K562 (cell line): ENCODE results near the gene CLCF1. TPM values are rescaled to one million over a fixed set of nuclear protein-coding genes. Genes with fewer than 3 reads are reported as not detected.

Source experiments
- ATF1 ChIP-seq, 2 experiments: fragments of 450-650 bp in 1 of 2; IDR thresholded peaks; 2 replicates each; pipeline ENCODE4 v1.6.1; 2016; ENCODE audit warnings: missing compliant biosample characterization in 1 of 2, missing genetic modification characterization in 1 of 2
- CHD2 ChIP-seq: IDR thresholded peaks from 2 replicates; pipeline ENCODE4 v1.6.1; 2011; ENCODE audit warnings: low read depth, low read length
- FOXJ2 ChIP-seq: fragments of 200-800 bp; sonication (Bioruptor generic); IDR thresholded peaks from 2 replicates; pipeline ENCODE4 v1.6.1; 2016; ENCODE audit warnings: missing genetic modification characterization, missing compliant biosample characterization
- GATA2 ChIP-seq: sonication (generic); formaldehyde crosslinking; IDR thresholded peaks from 2 replicates; pipeline ENCODE4 v1.4.0; 2020; ENCODE audit warnings: mild to moderate bottlenecking, missing genetic modification reagents
- KAT7 ChIP-seq: sonication (generic); formaldehyde crosslinking; IDR thresholded peaks from 2 replicates; pipeline ENCODE4 v1.8.0; 2022; ENCODE audit warnings: missing genetic modification reagents, mild to moderate bottlenecking, borderline replicate concordance
- MAFG ChIP-seq: fragments of 450-650 bp; conservative IDR thresholded peaks from 2 replicates; pipeline ENCODE4 v1.6.1; 2016; ENCODE audit warnings: missing genetic modification characterization, missing compliant biosample characterization
- NR2C2 ChIP-seq, 2 experiments: fragments of 200-800 bp in 1 of 2; sonication (Bioruptor generic) in 1 of 2; sonication (generic) in 1 of 2; formaldehyde crosslinking in 1 of 2; IDR thresholded peaks; 2 replicates each; pipeline versions ENCODE4 v1.6.1 to v1.8.0; 2016 to 2022; ENCODE audit warnings: mild to moderate bottlenecking in 1 of 2, missing compliant biosample characterization in 1 of 2, missing genetic modification characterization in 1 of 2, missing genetic modification reagents in 1 of 2
- OTX1 ChIP-seq: fragments of 450-650 bp; formaldehyde crosslinking; IDR thresholded peaks from 2 replicates; pipeline ENCODE4 v1.4.0; 2022; ENCODE audit warnings: mild to moderate bottlenecking
- POLR2A ChIP-seq: fragments of 450-650 bp; conservative IDR thresholded peaks from 2 replicates; pipeline ENCODE4 v1.6.1; 2016
- POLR2B ChIP-seq: fragments of 450-650 bp; IDR thresholded peaks from 2 replicates; pipeline ENCODE4 v1.6.1; 2018; ENCODE audit warnings: low read depth; ENCODE audit not compliant: partially characterized antibody
- SMARCB1 ChIP-seq: IDR thresholded peaks from 2 replicates; pipeline ENCODE4 v1.6.1; 2011; ENCODE audit warnings: improper control_type of control experiment, low read depth; ENCODE audit not compliant: insufficient read length
- SP1 ChIP-seq: sonication (generic); formaldehyde crosslinking; IDR thresholded peaks from 2 replicates; pipeline ENCODE4 v1.8.1; 2022; ENCODE audit warnings: mild to moderate bottlenecking, missing genetic modification reagents
- STAT5A ChIP-seq: IDR thresholded peaks from 2 replicates; pipeline ENCODE4 v1.6.1; 2012; ENCODE audit warnings: low read length, inconsistent platforms, borderline replicate concordance
- SUPT5H ChIP-seq: fragments of 450-650 bp; IDR thresholded peaks from 2 replicates; pipeline ENCODE4 v1.6.1; 2016
- TEAD2 ChIP-seq: fragments of 450-650 bp; IDR thresholded peaks from 2 replicates; pipeline ENCODE4 v1.6.1; 2016; ENCODE audit warnings: missing genetic modification characterization, control low read depth, missing compliant biosample characterization
- ZNF175 ChIP-seq: fragments of 200-800 bp; sonication (Bioruptor generic); IDR thresholded peaks from 2 replicates; pipeline ENCODE4 v1.6.1; 2016; ENCODE audit warnings: low read depth, mild to moderate bottlenecking, missing genetic modification characterization, missing compliant biosample characterization
- ZNF24 ChIP-seq: fragments of 450-650 bp; IDR thresholded peaks from 2 replicates; pipeline ENCODE4 v1.6.1; 2016
- ZNF41 ChIP-seq: fragments of 250-450 bp; sonication (Bioruptor Pico); conservative IDR thresholded peaks from 2 replicates; pipeline ENCODE4 v1.4.0; 2020; ENCODE audit warnings: mild to moderate bottlenecking
- ZNF589 ChIP-seq: fragments of 200-800 bp; sonication (Bioruptor generic); IDR thresholded peaks from 2 replicates; pipeline ENCODE4 v1.6.1; 2016; ENCODE audit warnings: low read depth, missing genetic modification characterization, missing compliant biosample characterization
- ZNF76 ChIP-seq: fragments of 250-450 bp; sonication (Bioruptor Pico); IDR thresholded peaks from 2 replicates; pipeline ENCODE4 v1.4.0; 2020; ENCODE audit warnings: mild to moderate bottlenecking, moderate library complexity, borderline replicate concordance
- polyA plus RNA-seq, 8 experiments: library from polyadenylated mRNA; depleted of rRNA in 4 of 8; stranded (reverse) in 5 of 8; unstranded in 3 of 8; fragments of >200 nt; fragmentation: Nextera tagmentation in 2 of 8; fragmentation: Illumina TruSeq in 1 of 8; extraction: Ambion mirVana in 2 of 8; extraction: Trizol in 1 of 8; gene quantifications; 2 replicates each; pipeline versions ENCODE4 v1.2.1 to v1.2.3, GENCODE V29; 2011 to 2014; ENCODE audit warnings: inconsistent platforms in 1 of 8, missing spikeins in 1 of 8
- total RNA-seq, 7 experiments: library from RNA; depleted of rRNA in 6 of 7; stranded (reverse); fragments of >200 nt in 6 of 7; fragmentation: Illumina TruSeq in 2 of 7; extraction: Trizol in 2 of 7; gene quantifications; 2 replicates each; pipeline versions ENCODE4 v1.2.1 to v1.2.3, GENCODE V29; 2011 to 2021; ENCODE audit warnings: low replicate concordance in 1 of 7
- TF ChIP-seq, protein P1 (sequence below): sonication (generic); formaldehyde crosslinking; IDR thresholded peaks from 2 replicates; pipeline ENCODE4 v1.8.0; 2022; ENCODE audit warnings: mild to moderate bottlenecking, missing genetic modification reagents
- TF ChIP-seq, protein P2 (sequence below), 2 experiments: fragments of 450-650 bp; conservative IDR thresholded peaks; 2 replicates each; pipeline ENCODE4 v1.6.1; 2017; ENCODE audit warnings: mild to moderate bottlenecking in 2 of 2, moderate library complexity in 2 of 2
- TF ChIP-seq, protein P3 (sequence below): sonication (generic); formaldehyde crosslinking; IDR thresholded peaks from 2 replicates; pipeline ENCODE4 v1.8.1; 2023; ENCODE audit warnings: missing genetic modification reagents, mild to moderate bottlenecking, borderline replicate concordance

Gene CLCF1
- total and polyA plus RNA-seq, 9 of the 15 experiments (the other 6 are each of a cell fraction or from before 2014, with no cell fraction given): 0.49 to 5.8 (median 3.0) TPM

DNA sequence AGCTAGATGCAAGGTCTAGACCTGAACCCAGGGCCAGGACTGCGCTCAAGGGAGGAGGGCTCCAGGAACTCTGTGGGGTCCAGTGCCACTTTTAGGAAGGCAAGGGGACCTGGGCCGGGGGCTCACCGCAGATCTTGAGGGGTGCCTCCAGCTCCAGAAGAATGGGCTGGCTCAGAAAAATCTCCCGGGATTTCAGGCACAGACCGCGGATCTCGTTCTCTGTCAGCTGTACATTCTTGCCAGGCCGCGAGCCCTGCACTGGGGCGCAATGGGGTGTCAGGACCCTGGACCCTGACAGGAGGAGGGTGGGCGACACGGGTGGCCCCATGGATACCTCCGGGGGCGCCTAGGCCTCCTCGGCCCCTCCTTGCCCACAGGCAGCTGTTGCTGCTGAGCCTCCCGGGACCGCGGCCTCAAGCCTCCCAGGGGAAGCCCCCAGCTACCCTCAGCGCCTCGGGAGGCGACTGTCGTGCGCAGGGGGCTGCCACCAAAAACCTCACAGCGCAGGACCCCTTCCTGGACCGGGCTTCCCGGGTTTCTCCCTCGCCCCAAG, 27.6 kb upstream of the CLCF1 start (continued):
- TF ChIP-seq SMARCB1 (no peak), ATF1 (CRISPR knock-in tag; IDR thresholded peaks at IDR 0.05) (no peak), ATF1 (tag; IDR thresholded peaks at IDR 0.05) (no peak), ZNF76 (CRISPR knock-in tag) (no peak), CHD2 (peak; percentile 26; the same call in 1 of the 2 replicates), SP1 (CRISPR knock-in tag) (peak; percentile 57; the same call in 1 of the 2 replicates), ZNF24 (no peak), MAFG (tag) (no peak), OTX1 (CRISPR knock-in tag) (no peak), FOXJ2 (tag) (no peak), ZNF175 (CRISPR knock-in tag) (no peak), KAT7 (peak; percentile 86; the same call in 1 of the 2 replicates), POLR2B (no peak), ZNF41 (CRISPR knock-in tag) (no peak), SUPT5H (no peak), TEAD2 (tag) (no peak), POLR2A (no peak), STAT5A (no peak), ZNF589 (CRISPR knock-in tag) (no peak), NR2C2 (CRISPR knock-in tag; IDR thresholded peaks at IDR 0.05) (0 out of 2 replicates have a peak, but pooled peaks have one; percentile 34), NR2C2 (tag; IDR thresholded peaks at IDR 0.05) (no peak), GATA2 (CRISPR knock-in tag) (0 out of 2 replicates have a peak, but pooled peaks have one; percentile 16)
- TF ChIP-seq, protein P1, sequence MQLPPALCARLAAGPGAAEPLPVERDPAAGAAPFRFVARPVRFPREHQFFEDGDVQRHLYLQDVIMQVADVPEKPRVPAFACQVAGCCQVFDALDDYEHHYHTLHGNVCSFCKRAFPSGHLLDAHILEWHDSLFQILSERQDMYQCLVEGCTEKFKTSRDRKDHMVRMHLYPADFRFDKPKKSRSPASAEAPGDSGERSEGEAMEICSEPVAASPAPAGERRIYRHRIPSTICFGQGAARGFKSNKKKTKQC (CRISPR knock-in tag): 0 out of 2 replicates have a peak, but pooled peaks have one; percentile 20
- TF ChIP-seq, protein P2, sequence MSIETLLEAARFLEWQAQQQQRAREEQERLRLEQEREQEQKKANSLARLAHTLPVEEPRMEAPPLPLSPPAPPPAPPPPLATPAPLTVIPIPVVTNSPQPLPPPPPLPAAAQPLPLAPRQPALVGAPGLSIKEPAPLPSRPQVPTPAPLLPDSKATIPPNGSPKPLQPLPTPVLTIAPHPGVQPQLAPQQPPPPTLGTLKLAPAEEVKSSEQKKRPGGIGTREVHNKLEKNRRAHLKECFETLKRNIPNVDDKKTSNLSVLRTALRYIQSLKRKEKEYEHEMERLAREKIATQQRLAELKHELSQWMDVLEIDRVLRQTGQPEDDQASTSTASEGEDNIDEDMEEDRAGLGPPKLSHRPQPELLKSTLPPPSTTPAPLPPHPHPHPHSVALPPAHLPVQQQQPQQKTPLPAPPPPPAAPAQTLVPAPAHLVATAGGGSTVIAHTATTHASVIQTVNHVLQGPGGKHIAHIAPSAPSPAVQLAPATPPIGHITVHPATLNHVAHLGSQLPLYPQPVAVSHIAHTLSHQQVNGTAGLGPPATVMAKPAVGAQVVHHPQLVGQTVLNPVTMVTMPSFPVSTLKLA (conservative IDR thresholded peaks at IDR 0.05): 0 out of 4 replicates have a peak, but pooled peaks of 1 of the 2 experiments have one; percentile 39
- TF ChIP-seq, protein P3, sequence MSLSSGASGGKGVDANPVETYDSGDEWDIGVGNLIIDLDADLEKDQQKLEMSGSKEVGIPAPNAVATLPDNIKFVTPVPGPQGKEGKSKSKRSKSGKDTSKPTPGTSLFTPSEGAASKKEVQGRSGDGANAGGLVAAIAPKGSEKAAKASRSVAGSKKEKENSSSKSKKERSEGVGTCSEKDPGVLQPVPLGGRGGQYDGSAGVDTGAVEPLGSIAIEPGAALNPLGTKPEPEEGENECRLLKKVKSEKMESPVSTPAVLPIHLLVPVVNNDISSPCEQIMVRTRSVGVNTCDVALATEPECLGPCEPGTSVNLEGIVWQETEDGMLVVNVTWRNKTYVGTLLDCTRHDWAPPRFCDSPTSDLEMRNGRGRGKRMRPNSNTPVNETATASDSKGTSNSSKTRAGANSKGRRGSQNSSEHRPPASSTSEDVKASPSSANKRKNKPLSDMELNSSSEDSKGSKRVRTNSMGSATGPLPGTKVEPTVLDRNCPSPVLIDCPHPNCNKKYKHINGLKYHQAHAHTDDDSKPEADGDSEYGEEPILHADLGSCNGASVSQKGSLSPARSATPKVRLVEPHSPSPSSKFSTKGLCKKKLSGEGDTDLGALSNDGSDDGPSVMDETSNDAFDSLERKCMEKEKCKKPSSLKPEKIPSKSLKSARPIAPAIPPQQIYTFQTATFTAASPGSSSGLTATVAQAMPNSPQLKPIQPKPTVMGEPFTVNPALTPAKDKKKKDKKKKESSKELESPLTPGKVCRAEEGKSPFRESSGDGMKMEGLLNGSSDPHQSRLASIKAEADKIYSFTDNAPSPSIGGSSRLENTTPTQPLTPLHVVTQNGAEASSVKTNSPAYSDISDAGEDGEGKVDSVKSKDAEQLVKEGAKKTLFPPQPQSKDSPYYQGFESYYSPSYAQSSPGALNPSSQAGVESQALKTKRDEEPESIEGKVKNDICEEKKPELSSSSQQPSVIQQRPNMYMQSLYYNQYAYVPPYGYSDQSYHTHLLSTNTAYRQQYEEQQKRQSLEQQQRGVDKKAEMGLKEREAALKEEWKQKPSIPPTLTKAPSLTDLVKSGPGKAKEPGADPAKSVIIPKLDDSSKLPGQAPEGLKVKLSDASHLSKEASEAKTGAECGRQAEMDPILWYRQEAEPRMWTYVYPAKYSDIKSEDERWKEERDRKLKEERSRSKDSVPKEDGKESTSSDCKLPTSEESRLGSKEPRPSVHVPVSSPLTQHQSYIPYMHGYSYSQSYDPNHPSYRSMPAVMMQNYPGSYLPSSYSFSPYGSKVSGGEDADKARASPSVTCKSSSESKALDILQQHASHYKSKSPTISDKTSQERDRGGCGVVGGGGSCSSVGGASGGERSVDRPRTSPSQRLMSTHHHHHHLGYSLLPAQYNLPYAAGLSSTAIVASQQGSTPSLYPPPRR (CRISPR knock-in tag): 0 out of 2 replicates have a peak, but pooled peaks have one; percentile 37
